Fibroblast of lung (primary cell): ENCODE data around the gene MGAT4A. TPM values are rescaled to one million over a fixed set of nuclear protein-coding genes. Genes with fewer than 3 reads are reported as not detected.

ENCODE experiments used
- DNase-seq, 2 donors: peaks; one replicate each; pipeline versions ENCODE4 v3.0.0 to v3.0.0-alpha.2; 2010; ENCODE audit warnings: low read depth in 2 of 2
- H2AFZ ChIP-seq: 2 replicates; pipeline ENCODE4 v1.5.1; 2012; ENCODE audit warnings: low read length, control low read depth, inconsistent platforms
- H3K27ac ChIP-seq: 2 replicates; pipeline ENCODE4 v1.5.1; 2011; ENCODE audit warnings: low read length, control low read depth; ENCODE audit not compliant: insufficient read depth
- H3K27me3 ChIP-seq: 2 replicates; pipeline ENCODE4 v1.5.1; 2011; ENCODE audit warnings: mild to moderate bottlenecking, low read length; ENCODE audit not compliant: control insufficient read depth, insufficient read depth
- H3K36me3 ChIP-seq: 2 replicates; pipeline ENCODE4 v1.5.1; 2011; ENCODE audit warnings: low read length; ENCODE audit not compliant: control insufficient read depth, insufficient read depth
- H3K4me1 ChIP-seq: 2 replicates; pipeline ENCODE4 v1.5.1; 2011; ENCODE audit warnings: low read length; ENCODE audit not compliant: control insufficient read depth, insufficient read depth; ENCODE audit errors: extremely low read depth
- H3K4me2 ChIP-seq: 2 replicates; pipeline ENCODE4 v1.5.1; 2011; ENCODE audit warnings: low read length, control low read depth; ENCODE audit not compliant: insufficient read depth; ENCODE audit errors: extremely low read depth
- H3K4me3 ChIP-seq, 4 experiments: fragments of 200-600 bp in 1 of 4; sonication (generic) in 1 of 4; replicated peaks in 1 of 4; 2 replicates each; pipeline ENCODE4 v1.5.1; 2011 to 2016; ENCODE audit warnings: low read length in 4 of 4, low read depth in 3 of 4, mild to moderate bottlenecking in 3 of 4, control low read depth in 2 of 4, inconsistent platforms in 1 of 4, mixed read lengths in 1 of 4; ENCODE audit not compliant: insufficient read depth in 1 of 4; ENCODE audit errors: control extremely low read depth in 1 of 4
- H3K79me2 ChIP-seq: 2 replicates; pipeline ENCODE4 v1.5.1; 2012; ENCODE audit warnings: mild to moderate bottlenecking, low read length, inconsistent platforms; ENCODE audit not compliant: control insufficient read depth, insufficient read depth
- H3K9ac ChIP-seq: 2 replicates; pipeline ENCODE4 v1.5.1; 2011; ENCODE audit warnings: mild to moderate bottlenecking, low read length, control low read depth; ENCODE audit not compliant: insufficient read depth
- H3K9me3 ChIP-seq: 2 replicates; pipeline ENCODE4 v1.5.1; 2012; ENCODE audit warnings: low read depth, low read length; ENCODE audit not compliant: control insufficient read depth, insufficient read depth
- H4K20me1 ChIP-seq: 2 replicates; pipeline ENCODE4 v1.5.1; 2011; ENCODE audit warnings: low read length; ENCODE audit not compliant: control insufficient read depth, insufficient read depth; ENCODE audit errors: extremely low read depth
- CTCF ChIP-seq, 2 donors: IDR thresholded peaks in 1 of 2; conservative IDR thresholded peaks in 1 of 2; 1 replicate in 1 of 2; 2 replicates in 1 of 2; pipeline ENCODE4 v1.5.1; 2011 to 2012; ENCODE audit warnings: low read length in 2 of 2, control low read depth in 1 of 2, inconsistent platforms in 1 of 2, low read depth in 1 of 2, mild to moderate bottlenecking in 1 of 2
- EZH2 ChIP-seq: IDR thresholded peaks from 2 replicates; pipeline ENCODE4 v1.5.1; 2012; ENCODE audit warnings: low read length, control low read depth, mild to moderate bottlenecking; ENCODE audit errors: missing control alignments
- polyA plus RNA-seq, 2 donors: library from polyadenylated mRNA; depleted of rRNA in 1 of 2; stranded (reverse) in 1 of 2; unstranded in 1 of 2; fragments of >200 nt; gene quantifications; 2 replicates each; pipeline ENCODE4 v1.2.1, GENCODE V29; 2011 to 2012; ENCODE audit warnings: missing spikeins in 1 of 2
- total RNA-seq: library from RNA; depleted of rRNA; stranded (reverse); fragments of >200 nt; gene quantifications from 2 replicates; pipeline ENCODE4 v1.2.1, GENCODE V29; 2014

Gene MGAT4A
- total and polyA plus RNA-seq, 2 donors (not counting 1 experiment from before 2014, with no cell fraction given), result 0.10 to 0.17 TPM

GRCh38 chr2:98669675-98670074 is 61.3 kb downstream of the MGAT4A start:
- no peak overlapping the region for H3K27ac ChIP-seq
- H3K9me3 ChIP-seq, result no peaks in the 10 kb centered on the region
- H3K36me3 ChIP-seq, result no peaks in the 10 kb centered on the region
- no peaks in the 10 kb centered on the region for H3K79me2 ChIP-seq
- H3K9ac ChIP-seq, result no peak overlapping the region
- H3K4me2 ChIP-seq, result no peak overlapping the region
- H2AFZ ChIP-seq, result no peak overlapping the region
- H4K20me1 ChIP-seq, result no peaks in the 10 kb centered on the region
- TF ChIP-seq CTCF (conservative IDR thresholded peaks at IDR 0.05 in 1 of 2, IDR thresholded peaks at IDR 0.05 in 1 of 2; ENCODE audit: low read depth in 1 of 2, low read length in 2 of 2), result no peak
- TF ChIP-seq EZH2, result no peak
- H3K4me1 ChIP-seq, result no peaks in the 10 kb centered on the region
- H3K27me3 ChIP-seq, result no peaks in the 10 kb centered on the region
- H3K4me3 ChIP-seq, result no peak overlapping the region
- DNase-seq, result peak; percentile 4 to 25

- TF ChIP-seq CTCF (conservative IDR thresholded peaks at IDR 0.05 in 1 of 2, IDR thresholded peaks at IDR 0.05 in 1 of 2; ENCODE audit: low read depth in 1 of 2, low read length in 2 of 2), result no peak
- H3K27ac ChIP-seq, result no peak overlapping the region
- no peaks in the 10 kb centered on the region for H3K9me3 ChIP-seq
- no peak overlapping the region for H2AFZ ChIP-seq
- no peaks in the 10 kb centered on the region for H3K36me3 ChIP-seq
- no peak overlapping the region for H3K4me3 ChIP-seq
- DNase-seq, result no peak
- H3K27me3 ChIP-seq, result no peaks in the 10 kb centered on the region
- H3K79me2 ChIP-seq, result no peaks in the 10 kb centered on the region
- no peak overlapping the region for H3K9ac ChIP-seq
- H3K4me2 ChIP-seq, result no peak overlapping the region
- H3K4me1 ChIP-seq, result no peaks in the 10 kb centered on the region
- H4K20me1 ChIP-seq, result no peaks in the 10 kb centered on the region
Measured at GRCh38 chr2:98665677-98666076, 65.3 kb downstream of the MGAT4A start.

GRCh38 chr2:98664323-98664722 is 66.6 kb downstream of the MGAT4A start:
- DNase-seq, result peak in 1 of 2 donors; percentile 3
- no peak overlapping the region for H3K9ac ChIP-seq
- H3K4me1 ChIP-seq, result no peaks in the 10 kb centered on the region
- no peaks in the 10 kb centered on the region for H4K20me1 ChIP-seq
- H3K79me2 ChIP-seq, result no peaks in the 10 kb centered on the region
- no peaks in the 10 kb centered on the region for H3K36me3 ChIP-seq
- H3K9me3 ChIP-seq, result no peaks in the 10 kb centered on the region
- TF ChIP-seq EZH2, result no peak
- TF ChIP-seq CTCF (conservative IDR thresholded peaks at IDR 0.05 in 1 of 2, IDR thresholded peaks at IDR 0.05 in 1 of 2; ENCODE audit: low read depth in 1 of 2, low read length in 2 of 2), result no peak
- no peak overlapping the region for H3K4me3 ChIP-seq
- no peak overlapping the region for H3K4me2 ChIP-seq
- H2AFZ ChIP-seq, result no peak overlapping the region
- no peak overlapping the region for H3K27ac ChIP-seq
- H3K27me3 ChIP-seq, result no peaks in the 10 kb centered on the region
